ENCODE data around the gene GATM. TPM values are rescaled to one million over a fixed set of nuclear protein-coding genes. Genes with fewer than 3 reads are reported as not detected.

GATM gene
- total RNA-seq, 3 donors from 2014 or later = 7.7 to 21.2 (median 8.9) TPM

DNA sequence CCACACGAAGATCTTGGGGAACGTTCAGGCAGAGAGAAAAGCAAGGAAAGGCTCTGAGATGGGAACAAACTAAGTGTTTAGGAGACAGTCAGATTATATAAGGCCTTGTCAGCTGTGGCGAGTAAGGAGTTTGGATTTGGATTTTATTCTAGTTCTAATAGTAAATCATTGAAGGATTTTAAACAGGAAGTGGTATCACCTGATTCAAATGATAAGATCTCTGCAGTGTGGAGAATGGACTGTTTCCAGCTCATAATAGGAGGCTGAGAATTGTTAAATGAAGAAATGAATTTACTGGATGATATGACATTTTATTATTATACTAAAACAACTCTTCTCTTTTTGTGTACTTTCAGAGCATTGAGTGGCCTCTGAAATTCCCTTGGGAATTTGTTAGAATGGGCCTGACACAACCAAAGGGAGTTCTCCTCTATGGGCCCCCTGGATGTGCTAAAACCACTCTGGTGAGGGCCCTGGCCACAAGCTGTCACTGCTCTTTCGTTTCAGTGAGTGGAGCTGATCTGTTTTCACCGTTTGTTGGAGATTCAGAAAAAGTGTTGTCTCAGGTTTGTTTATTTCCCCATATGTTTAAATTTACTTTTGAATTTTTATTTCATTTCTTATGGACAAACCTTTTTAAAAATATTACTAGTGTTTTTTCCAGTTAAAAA, 36.0 kb upstream of the GATM start:
- intact Hi-C loops (cut with DNase I, micrococcal nuclease) = no loop called here
- no peaks in the 10 kb centered on the region for H3K4me1 ChIP-seq (ENCODE audit: low read depth)
- peak; percentile 67 for ATAC-seq
- TF ChIP-seq, protein P1, sequence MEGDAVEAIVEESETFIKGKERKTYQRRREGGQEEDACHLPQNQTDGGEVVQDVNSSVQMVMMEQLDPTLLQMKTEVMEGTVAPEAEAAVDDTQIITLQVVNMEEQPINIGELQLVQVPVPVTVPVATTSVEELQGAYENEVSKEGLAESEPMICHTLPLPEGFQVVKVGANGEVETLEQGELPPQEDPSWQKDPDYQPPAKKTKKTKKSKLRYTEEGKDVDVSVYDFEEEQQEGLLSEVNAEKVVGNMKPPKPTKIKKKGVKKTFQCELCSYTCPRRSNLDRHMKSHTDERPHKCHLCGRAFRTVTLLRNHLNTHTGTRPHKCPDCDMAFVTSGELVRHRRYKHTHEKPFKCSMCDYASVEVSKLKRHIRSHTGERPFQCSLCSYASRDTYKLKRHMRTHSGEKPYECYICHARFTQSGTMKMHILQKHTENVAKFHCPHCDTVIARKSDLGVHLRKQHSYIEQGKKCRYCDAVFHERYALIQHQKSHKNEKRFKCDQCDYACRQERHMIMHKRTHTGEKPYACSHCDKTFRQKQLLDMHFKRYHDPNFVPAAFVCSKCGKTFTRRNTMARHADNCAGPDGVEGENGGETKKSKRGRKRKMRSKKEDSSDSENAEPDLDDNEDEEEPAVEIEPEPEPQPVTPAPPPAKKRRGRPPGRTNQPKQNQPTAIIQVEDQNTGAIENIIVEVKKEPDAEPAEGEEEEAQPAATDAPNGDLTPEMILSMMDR (IDR thresholded peaks at IDR 0.05) = no peak
- no peak overlapping the region for H3K4me3 ChIP-seq
- peaks cover 3% of the 10 kb centered on the region for H3K36me3 ChIP-seq (ENCODE audit: low read depth)
- no peaks in the 10 kb centered on the region for H3K9me3 ChIP-seq
- DNase-seq = no peak

- intact Hi-C loops (cut with DNase I, micrococcal nuclease) = loop anchor here in 1 of 2 donors (10.0 kb wide), 1 partner anchor 205 kb away; no protein-coding TSS in a partner anchor
- no peak for ATAC-seq
- TF ChIP-seq, protein P1 (IDR thresholded peaks at IDR 0.05) = no peak
- Histone ChIP-seq H3K9me3 (no peaks in the 10 kb centered on the region), H3K4me3 (no peak overlapping the region), H3K4me1 (ENCODE audit: low read depth) (peaks cover 3% of the 10 kb centered on the region), H3K36me3 (ENCODE audit: low read depth) (no peaks in the 10 kb centered on the region)
- DNase-seq = no peak
Observed at GRCh38 chr15:45409596-45409995, 31.3 kb upstream of the GATM start.

DNA sequence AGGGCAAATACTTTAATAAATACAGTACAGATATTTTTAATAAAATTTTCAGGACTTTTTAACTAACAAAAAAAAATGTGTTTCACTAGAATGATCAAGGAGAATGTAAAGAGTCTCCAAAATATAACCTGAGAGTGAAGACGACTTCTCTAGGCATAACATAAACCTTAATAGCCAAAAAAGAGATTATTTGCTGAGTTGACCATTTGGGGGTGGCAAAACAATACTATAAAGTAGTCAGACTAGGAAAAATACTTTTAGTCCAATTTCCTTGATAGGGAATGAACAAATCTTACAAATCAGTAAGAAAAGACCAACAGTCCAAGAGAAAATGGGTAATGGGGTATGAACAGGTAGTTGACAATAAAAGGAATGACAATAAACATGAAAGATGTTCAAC, 29.4 kb upstream of the GATM start:
- no peak for ATAC-seq
- no peaks in the 10 kb centered on the region for H3K9me3 ChIP-seq
- H3K4me3 ChIP-seq = no peak overlapping the region
- peaks cover 13% of the 10 kb centered on the region for H3K4me1 ChIP-seq (ENCODE audit: low read depth)
- no peak for DNase-seq
- intact Hi-C loops (cut with DNase I, micrococcal nuclease) = loop anchor here in 1 of 2 donors (10.0 kb wide), 1 partner anchor 203 kb away; no protein-coding TSS in a partner anchor
- TF ChIP-seq, protein P1 (IDR thresholded peaks at IDR 0.05) = no peak
- no peaks in the 10 kb centered on the region for H3K36me3 ChIP-seq (ENCODE audit: low read depth)

GRCh38 chr15:45402955-45403877, 24.9 kb upstream of the GATM start:
- TF ChIP-seq, protein P1 (IDR thresholded peaks at IDR 0.05) = no peak
- H3K36me3 ChIP-seq (ENCODE audit: low read depth) = no peaks in the 10 kb centered on the region
- H3K4me1 ChIP-seq (ENCODE audit: low read depth) = peaks cover 22% of the 10 kb centered on the region
- H3K9me3 ChIP-seq = no peaks in the 10 kb centered on the region
- intact Hi-C loops (cut with DNase I, micrococcal nuclease) = loop anchor here in 1 of 2 donors (10.0 kb wide), 1 partner anchor 198 kb away; no protein-coding TSS in a partner anchor
- DNase-seq (peak; percentile 46 to 70 (median 67)), ATAC-seq (peak; percentile 44)
- peak overlapping the region; percentile 96 for H3K4me3 ChIP-seq

DNA sequence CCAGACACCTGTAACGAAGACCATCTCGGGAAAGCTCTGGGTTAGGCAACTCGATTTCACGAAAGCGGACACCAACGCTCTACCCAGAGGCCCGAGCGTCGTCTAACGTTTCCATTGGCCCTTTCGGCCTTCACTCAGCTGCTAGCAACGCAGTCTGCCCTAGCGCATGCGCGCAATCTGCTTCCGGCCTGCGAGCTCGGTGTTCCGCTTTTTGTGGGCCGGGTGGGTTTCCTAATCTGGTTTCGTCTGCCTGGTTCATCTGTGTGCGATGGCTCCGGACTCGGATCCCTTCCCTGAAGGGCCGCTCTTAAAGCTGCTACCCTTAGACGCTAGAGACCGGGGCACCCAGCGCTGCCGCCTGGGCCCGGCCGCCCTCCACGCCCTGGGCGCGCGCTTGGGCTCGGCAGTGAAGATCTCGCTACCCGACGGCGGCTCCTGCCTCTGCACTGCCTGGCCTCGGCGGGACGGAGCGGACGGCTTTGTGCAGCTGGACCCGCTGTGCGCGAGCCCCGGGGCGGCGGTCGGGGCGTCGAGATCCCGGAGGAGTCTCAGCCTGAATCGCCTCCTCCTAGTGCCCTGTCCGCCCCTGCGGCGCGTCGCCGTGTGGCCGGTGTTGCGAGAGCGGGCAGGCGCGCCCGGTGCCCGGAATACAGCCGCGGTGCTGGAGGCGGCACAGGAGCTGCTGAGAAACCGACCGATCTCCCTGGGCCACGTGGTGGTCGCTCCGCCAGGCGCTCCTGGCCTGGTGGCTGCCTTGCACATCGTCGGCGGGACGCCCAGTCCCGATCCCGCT, 24.0 kb upstream of the GATM start:
- Histone ChIP-seq H3K9me3 (no peaks in the 10 kb centered on the region), H3K4me3 (peak overlapping the region; percentile 96), H3K4me1 (ENCODE audit: low read depth) (peaks cover 22% of the 10 kb centered on the region), H3K36me3 (ENCODE audit: low read depth) (no peaks in the 10 kb centered on the region)
- DNase-seq (peak; percentile 96 to 98 (median 97)), ATAC-seq (peak; percentile 95)
- intact Hi-C loops (cut with DNase I, micrococcal nuclease) = loop anchor here in 1 of 2 donors (10.0 kb wide), 1 partner anchor 198 kb away; no protein-coding TSS in a partner anchor
- TF ChIP-seq, protein P1 (IDR thresholded peaks at IDR 0.05) = no peak
